Measurements from ENCODE around the gene FGF2.

The FGF2 gene

GRCh38 chr4:122920473-122920872 lies 93.8 kb downstream of the FGF2 start:
- H3K27me3 ChIP-seq (ENCODE audit: insufficient read depth, poor library complexity, severe bottlenecking) = no peaks in the 10 kb centered on the region
- no peak for DNase-seq (ENCODE audit: low read depth in 1 of 2, low spot score in 1 of 2)
- H3K4me3 ChIP-seq (replicated peaks; ENCODE audit: insufficient read depth, low read length) = no peak overlapping the region
- TF ChIP-seq REST (IDR thresholded peaks at IDR 0.05; ENCODE audit: insufficient replicate concordance, low read depth) = no peak
- TF ChIP-seq POLR2AphosphoS5 (IDR thresholded peaks at IDR 0.05; ENCODE audit: low read depth) = no peak
- no peak for TF ChIP-seq GABPA (IDR thresholded peaks at IDR 0.05; ENCODE audit: low read depth)
- TF ChIP-seq SPI1 (IDR thresholded peaks at IDR 0.05; ENCODE audit: borderline replicate concordance, low read depth) = no peak
- TF ChIP-seq CTCF (IDR thresholded peaks at IDR 0.05; ENCODE audit: insufficient read depth, low read length) = no peak
- no peak overlapping the region for H3K27ac ChIP-seq (replicated peaks)

GRCh38 chr4:122921300-122921699 lies 94.7 kb downstream of the FGF2 start:
- peak overlapping the region; percentile 91 for H3K4me3 ChIP-seq (replicated peaks; ENCODE audit: insufficient read depth, low read length)
- no peak for DNase-seq (ENCODE audit: low read depth in 1 of 2, low spot score in 1 of 2)
- H3K27me3 ChIP-seq (ENCODE audit: insufficient read depth, poor library complexity, severe bottlenecking) = no peaks in the 10 kb centered on the region
- H3K27ac ChIP-seq (replicated peaks) = no peak overlapping the region
- TF ChIP-seq SPI1 (IDR thresholded peaks at IDR 0.05; ENCODE audit: borderline replicate concordance, low read depth) (no peak), REST (IDR thresholded peaks at IDR 0.05; ENCODE audit: insufficient replicate concordance, low read depth) (no peak), POLR2AphosphoS5 (IDR thresholded peaks at IDR 0.05; ENCODE audit: low read depth) (no peak), GABPA (IDR thresholded peaks at IDR 0.05; ENCODE audit: low read depth) (no peak), CTCF (IDR thresholded peaks at IDR 0.05; ENCODE audit: insufficient read depth, low read length) (no peak)

- H3K4me3 ChIP-seq (replicated peaks; ENCODE audit: insufficient read depth, low read length) = peak within 1 kb of the TSS; percentile 91
- DNase-seq (ENCODE audit: low read depth in 1 of 2, low spot score in 1 of 2) = peak; percentile 39 to 63
- H3K27me3 ChIP-seq (ENCODE audit: insufficient read depth, poor library complexity, severe bottlenecking) = no peaks in the 10 kb centered on the region
- peak within 1 kb of the TSS; percentile 80 for H3K27ac ChIP-seq (replicated peaks)
- TF ChIP-seq SPI1 (IDR thresholded peaks at IDR 0.05; ENCODE audit: borderline replicate concordance, low read depth) (peak; percentile 35; the same call in 1 of the 2 replicates), REST (IDR thresholded peaks at IDR 0.05; ENCODE audit: insufficient replicate concordance, low read depth) (no peak)
These were observed 95.6 kb downstream of the FGF2 start, which contains the start of gene NUDT6 for GRCh38 chr4:122921971-122922876. Gene NUDT6, minus strand, starts transcription at chr4:122922597. Its CDS starts 25 bp downstream, at chr4:122922572.

Data from HL-60 (cell line).